ENCODE results near the gene REPS2. TPM values are rescaled to one million over a fixed set of nuclear protein-coding genes. Genes with fewer than 3 reads are reported as not detected.

Gene REPS2
- total and polyA plus RNA-seq, 12 donors: 0.78 to 15.5 (median 6.3) TPM

DNA sequence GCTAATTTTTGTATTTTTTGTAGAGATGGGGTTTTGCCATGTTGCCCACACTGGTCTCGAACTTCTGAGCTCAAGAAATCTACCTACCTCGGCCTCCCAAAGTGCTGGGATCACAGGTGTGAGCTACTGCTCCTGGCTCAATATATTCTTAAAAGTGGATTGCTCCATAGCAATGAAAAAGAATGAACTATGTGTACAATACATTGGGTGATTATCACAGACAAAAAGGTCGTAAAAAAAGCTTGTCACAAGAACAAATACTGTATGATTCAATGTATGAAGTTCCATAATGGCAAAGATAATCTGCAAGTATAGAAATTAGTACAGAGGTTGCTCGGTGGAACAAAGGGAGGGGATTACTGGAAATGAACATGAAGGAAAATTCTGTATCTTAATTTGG lies 70.7 kb downstream of the REPS2 start:
- TF ChIP-seq CTCF (IDR thresholded peaks at IDR 0.05): no peak
- no peak overlapping the region for H3K27ac ChIP-seq
- H3K4me1 ChIP-seq: no peaks in the 10 kb centered on the region
- H3K9me3 ChIP-seq: no peaks in the 10 kb centered on the region
- WGBS, 2 donors: 93 to 97% methylated on average over 4 of the region's 4 CpGs
- H3K4me3 ChIP-seq: no peak overlapping the region
- DNase-seq (no peak), ATAC-seq (no peak)
- H3K36me3 ChIP-seq: no peaks in the 10 kb centered on the region
- H3K27me3 ChIP-seq: peaks cover 0 to 53% (median 0%) of the 10 kb centered on the region in 7 donors
- intact Hi-C loops (cut with DNase I): no loop called here

- WGBS, 2 donors: 92 to 93% methylated on average over 1 to 2 of the region's 2 CpGs
- Histone ChIP-seq H3K4me3 (no peak overlapping the region), H3K27ac (no peak overlapping the region)
Measured at GRCh38 chrX:17020356-17020755, 73.9 kb downstream of the REPS2 start.

GRCh38 chrX:17020851-17021821 lies 74.7 kb downstream of the REPS2 start:
- intact Hi-C loops (cut with DNase I): no loop called here
- H3K9me3 ChIP-seq: no peaks in the 10 kb centered on the region
- TF ChIP-seq CTCF (IDR thresholded peaks at IDR 0.05): no peak
- H3K36me3 ChIP-seq: no peaks in the 10 kb centered on the region
- H3K4me1 ChIP-seq: no peaks in the 10 kb centered on the region
- no peak overlapping the region for H3K27ac ChIP-seq
- ATAC-seq (no peak), DNase-seq (no peak)
- H3K27me3 ChIP-seq: peaks cover 0 to 70% (median 0%) of the 10 kb centered on the region in 7 donors
- 93 to 96% methylated on average over 10 of the region's 10 CpGs for whole genome bisulfite sequencing, 2 donors
- no peak overlapping the region for H3K4me3 ChIP-seq

More at GRCh38 chrX:17020356-17020755, 73.9 kb downstream of the REPS2 start:
- no peak for DNase-seq
- Histone ChIP-seq H3K27me3 (peaks cover 0 to 63% (median 0%) of the 10 kb centered on the region in 7 donors), H3K4me1 (no peaks in the 10 kb centered on the region), H3K9me3 (no peaks in the 10 kb centered on the region), H3K36me3 (no peaks in the 10 kb centered on the region)
- intact Hi-C loops (cut with DNase I): no loop called here
- TF ChIP-seq CTCF (IDR thresholded peaks at IDR 0.05): no peak
- ATAC-seq: no peak

DNA sequence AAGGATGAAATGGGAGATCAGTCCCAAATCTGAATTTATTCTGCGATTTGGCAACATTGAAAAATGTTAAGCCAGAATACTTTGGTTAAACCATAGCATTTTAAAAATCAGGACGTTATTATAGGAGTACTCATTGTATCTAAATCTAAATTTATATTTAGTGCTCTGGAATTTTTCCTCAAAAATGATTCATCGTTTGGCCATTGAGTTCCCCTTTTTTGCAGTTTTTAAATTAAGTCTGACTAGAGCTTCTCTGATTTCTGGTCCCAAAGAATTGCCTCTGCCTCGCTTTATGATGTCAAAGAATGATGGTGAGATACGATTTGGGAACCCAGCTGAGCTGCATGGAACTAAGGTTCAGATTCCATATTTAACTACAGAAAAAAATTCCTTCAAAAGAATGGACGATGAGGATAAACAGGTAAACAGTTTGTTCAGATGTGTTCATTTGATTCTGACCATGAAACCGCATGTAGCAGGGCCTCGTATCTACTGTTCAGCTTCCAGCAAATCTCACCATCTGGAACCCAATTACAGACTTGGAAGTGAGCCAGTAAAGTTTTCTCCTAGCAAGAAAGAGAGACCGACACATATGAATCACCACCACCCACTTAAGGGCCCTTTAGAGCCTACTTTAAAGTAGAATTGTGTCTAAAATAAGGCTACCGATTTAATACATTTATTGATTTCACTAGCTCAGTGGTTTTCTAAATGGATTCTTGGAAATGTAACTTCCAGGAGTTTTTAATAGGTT lies 75.6 kb downstream of the REPS2 start:
- 77 to 84% methylated on average over 10 of the region's 10 CpGs for WGBS, 2 donors
- Histone ChIP-seq H3K9me3 (no peaks in the 10 kb centered on the region), H3K4me1 (no peaks in the 10 kb centered on the region), H3K27ac (no peak overlapping the region), H3K36me3 (no peaks in the 10 kb centered on the region), H3K4me3 (no peak overlapping the region), H3K27me3 (peaks cover 0 to 72% (median 0%) of the 10 kb centered on the region in 7 donors)
- no peak for TF ChIP-seq CTCF (IDR thresholded peaks at IDR 0.05)
- intact Hi-C loops (cut with DNase I): no loop called here
- DNase-seq (no peak), ATAC-seq (no peak)
